GM19239 (cell line): Measurements from ENCODE around the gene CPXM2.
A peak's percentile ranks its signal among the peaks of the same experiment; 100 is the strongest.

Experiments
- DNase-seq: peaks from one replicate; pipeline ENCODE4 v3.0.0; 2011; ENCODE audit warnings: low spot score; ENCODE audit not compliant: insufficient read length
- FAIRE-seq: peaks from 2 replicates; lab custom pipeline; 2011; peaks lifted over from hg19 to GRCh38; lab: Jason Lieb, UNC

The CPXM2 gene

GRCh38 chr10:123855008-123855684, 36.5 kb downstream of the CPXM2 start:
- no peak for DNase-seq
- FAIRE-seq, result no peak

DNA sequence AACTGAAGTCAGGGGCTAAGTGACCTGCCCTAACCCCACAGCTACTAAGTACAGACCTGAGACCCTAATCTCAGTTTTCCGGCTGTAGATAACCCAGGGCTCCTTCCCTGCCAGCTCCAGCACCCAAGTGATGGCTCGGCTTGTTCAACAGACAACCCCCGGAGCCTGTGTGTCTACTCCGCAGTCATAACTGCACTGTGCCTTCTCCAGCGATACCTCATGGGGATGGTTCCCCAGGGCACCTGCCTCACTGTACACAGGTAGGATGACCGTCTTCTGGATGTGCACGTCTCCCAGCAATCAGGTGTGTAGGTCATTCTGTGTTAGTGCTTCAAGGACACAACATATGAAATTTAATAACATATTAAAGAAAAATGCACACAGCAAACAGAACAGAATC, 37.1 kb downstream of the CPXM2 start:
- DNase-seq (no peak), FAIRE-seq (no peak)

DNA sequence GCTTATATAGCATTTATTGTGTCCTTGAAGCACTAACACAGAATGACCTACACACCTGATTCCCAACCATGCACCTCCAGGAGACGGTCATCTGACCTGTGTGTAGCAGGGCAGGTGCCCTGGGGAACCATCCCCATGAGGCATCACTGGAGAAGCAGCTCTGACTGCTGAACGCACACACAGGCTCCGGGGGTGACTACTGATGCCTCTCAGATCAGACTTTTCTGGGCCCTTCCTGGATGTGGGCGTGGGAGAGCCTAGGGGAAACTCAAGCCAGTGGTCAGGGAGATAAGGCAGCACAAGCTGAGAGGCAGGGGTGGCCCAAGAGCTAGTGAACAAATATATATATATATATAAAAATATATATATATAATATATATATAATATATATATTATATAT, 37.6 kb downstream of the CPXM2 start:
- DNase-seq (no peak), FAIRE-seq (no peak)

GRCh38 chr10:123852411-123852951, 39.1 kb downstream of the CPXM2 start:
- DNase-seq (no peak), FAIRE-seq (no peak)

DNA sequence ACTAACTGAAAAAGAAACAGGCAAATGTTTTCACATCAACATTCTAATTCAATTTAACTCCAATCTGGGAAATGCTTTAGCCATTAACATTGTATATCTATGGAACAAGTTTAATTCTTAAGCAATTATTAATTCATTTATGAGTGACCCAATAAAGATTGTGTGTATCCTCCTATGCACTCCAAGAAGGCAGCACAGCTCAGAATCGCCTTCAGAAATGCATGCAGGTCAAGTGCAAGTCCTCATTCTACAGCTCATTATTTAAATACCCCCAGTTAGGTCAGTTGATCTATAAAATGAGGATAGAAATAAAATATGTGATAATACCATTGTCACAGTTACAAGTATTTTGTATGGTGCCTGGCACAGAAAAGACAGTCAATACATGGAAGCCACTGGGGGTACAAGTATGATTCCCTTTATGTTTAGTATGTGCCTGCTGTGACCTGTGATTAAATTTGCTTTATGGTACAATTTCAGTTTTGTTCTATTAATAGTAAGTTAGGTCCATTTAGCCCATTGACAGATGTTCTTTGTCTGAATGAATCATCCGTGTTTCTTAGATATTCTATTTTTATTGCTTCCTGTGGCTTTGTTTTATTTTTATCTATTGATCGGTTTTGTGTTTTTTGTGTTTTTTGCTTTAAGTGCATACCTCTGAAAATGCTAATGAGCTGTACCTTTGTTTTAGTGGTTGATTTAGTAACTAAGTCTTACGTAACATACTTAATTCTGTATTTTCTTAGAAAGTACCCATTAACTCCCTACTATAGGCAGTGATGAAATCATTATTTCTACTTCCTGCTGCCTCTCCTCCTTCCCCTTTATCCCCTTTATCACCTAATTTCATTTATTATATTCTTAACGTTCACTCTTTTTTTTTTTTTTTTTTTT, 42.8 kb downstream of the CPXM2 start:
- DNase-seq (no peak), FAIRE-seq (peak; percentile 21)

GRCh38 chr10:123847686-123848432, 43.7 kb downstream of the CPXM2 start:
- DNase-seq (no peak), FAIRE-seq (peak; percentile 28)

- FAIRE-seq, result no peak
- DNase-seq, result no peak
Measured at GRCh38 chr10:123843835-123844234, 47.8 kb downstream of the CPXM2 start.

- no peak for DNase-seq
- no peak for FAIRE-seq
Measured at GRCh38 chr10:123842692-123843385, 48.8 kb downstream of the CPXM2 start.

- DNase-seq (no peak), FAIRE-seq (no peak)
Measured at GRCh38 chr10:123841560-123841959, 50.0 kb downstream of the CPXM2 start.

DNA sequence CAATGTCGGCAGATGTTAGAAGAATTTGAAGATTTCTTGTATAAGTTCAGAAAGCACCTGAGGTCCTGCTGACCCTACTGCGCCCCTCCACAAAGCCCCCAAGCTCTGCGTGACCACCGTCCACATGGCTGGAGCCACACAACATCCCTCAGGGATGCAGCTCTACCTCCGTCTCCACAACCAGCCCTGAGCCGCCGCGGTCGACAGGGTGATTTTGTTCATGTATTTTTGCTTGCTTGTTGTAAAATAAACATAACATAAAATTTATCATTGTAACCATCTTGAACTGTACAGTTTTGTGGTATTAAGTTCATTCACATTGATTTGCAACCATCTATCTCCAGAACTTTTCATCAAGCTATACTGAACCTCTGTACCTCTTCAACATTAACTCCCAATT, 50.5 kb downstream of the CPXM2 start:
- no peak for DNase-seq
- no peak for FAIRE-seq

GRCh38 chr10:123840714-123841113, 50.9 kb downstream of the CPXM2 start:
- FAIRE-seq (no peak), DNase-seq (no peak)

GRCh38 chr10:123838596-123839310, 52.9 kb downstream of the CPXM2 start:
- no peak for DNase-seq
- no peak for FAIRE-seq

GRCh38 chr10:123837756-123838155, 53.9 kb downstream of the CPXM2 start:
- no peak for DNase-seq
- FAIRE-seq, result no peak

- no peak for FAIRE-seq
Measured at GRCh38 chr10:123836418-123837145, 55.0 kb downstream of the CPXM2 start.

GRCh38 chr10:123835575-123835974, 56.0 kb downstream of the CPXM2 start:
- peak; percentile 84 for FAIRE-seq

More at GRCh38 chr10:123836418-123837145, 55.0 kb downstream of the CPXM2 start:
- no peak for DNase-seq

DNA sequence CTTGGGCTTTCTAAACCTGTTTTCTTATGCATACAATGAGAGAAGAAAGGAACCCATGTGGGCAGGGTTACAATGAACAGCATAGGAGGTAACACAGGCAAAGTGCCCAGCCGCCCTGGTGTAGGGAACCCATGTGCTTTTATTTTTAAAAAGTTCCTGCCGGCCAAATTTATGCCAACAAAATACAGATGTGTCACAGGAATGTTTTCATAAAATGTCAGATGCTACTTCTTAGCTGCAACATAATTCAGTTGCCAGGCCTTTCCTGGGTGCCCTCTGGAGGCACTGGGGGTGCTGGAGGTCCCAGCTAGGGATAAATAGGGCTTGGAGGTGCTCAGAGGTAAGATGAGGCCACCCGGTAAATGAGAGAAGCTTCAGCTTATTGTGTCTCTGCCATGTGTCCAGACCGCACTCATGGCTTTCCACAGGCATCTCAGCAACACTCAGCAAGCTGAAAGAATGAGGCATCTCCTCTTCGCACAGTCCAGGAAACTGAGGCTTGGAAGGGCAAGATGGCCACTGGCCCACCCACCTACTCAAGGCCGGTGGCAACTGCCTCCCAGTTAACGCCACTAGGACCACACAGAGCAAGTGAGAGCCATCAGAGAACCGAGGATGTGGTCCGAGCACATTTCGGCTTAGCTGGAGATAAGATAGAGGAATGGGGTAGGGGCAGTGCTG, 58.3 kb downstream of the CPXM2 start:
- no peak for FAIRE-seq
- DNase-seq, result no peak

More at GRCh38 chr10:123835575-123835974, 56.0 kb downstream of the CPXM2 start:
- peak; percentile 63 for DNase-seq

- DNase-seq, result no peak
- FAIRE-seq, result no peak
Measured at GRCh38 chr10:123831259-123831658, 60.3 kb downstream of the CPXM2 start.

DNA sequence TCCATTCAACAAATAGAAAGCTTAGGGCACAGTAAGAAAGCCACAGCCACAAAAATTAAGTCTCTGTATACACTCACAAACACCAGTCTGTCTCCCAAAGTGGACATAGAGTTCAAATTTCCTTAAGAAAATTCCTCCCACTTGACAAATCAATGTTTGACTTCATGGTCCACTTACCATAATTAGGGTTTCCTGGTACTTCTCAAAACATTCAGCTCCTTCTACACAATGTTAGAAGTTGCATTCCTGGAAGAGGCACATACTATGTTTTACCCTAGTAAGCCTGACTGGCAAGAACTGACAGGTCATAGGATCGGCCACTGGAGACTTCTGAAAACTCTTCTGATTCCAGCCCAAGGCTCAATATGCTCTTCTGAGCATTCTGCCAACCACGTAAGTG, 70.5 kb downstream of the CPXM2 start:
- no peak for DNase-seq
- no peak for FAIRE-seq
